Stimulated activated CD4-positive, alpha-beta T cell treated with anti-CD3 and anti-CD28 coated beads, Interleukin-1b, Interleukin-23, amount 100 ng/mL, for 24 hours (primary cell): ENCODE data around the gene ATP8A1.
"Not testable (repeated sequence)": the region's sequence is repeated elsewhere in the genome, so short reads cannot be mapped to it uniquely, and the experiment has no call there.

ENCODE experiments used
- DNase-seq, 4 experiments: peaks; one replicate each; pipeline ENCODE4 v3.0.0-alpha.2; 2020; ENCODE audit warnings: low read depth in 4 of 4, low spot score in 1 of 4

The ATP8A1 gene

DNA sequence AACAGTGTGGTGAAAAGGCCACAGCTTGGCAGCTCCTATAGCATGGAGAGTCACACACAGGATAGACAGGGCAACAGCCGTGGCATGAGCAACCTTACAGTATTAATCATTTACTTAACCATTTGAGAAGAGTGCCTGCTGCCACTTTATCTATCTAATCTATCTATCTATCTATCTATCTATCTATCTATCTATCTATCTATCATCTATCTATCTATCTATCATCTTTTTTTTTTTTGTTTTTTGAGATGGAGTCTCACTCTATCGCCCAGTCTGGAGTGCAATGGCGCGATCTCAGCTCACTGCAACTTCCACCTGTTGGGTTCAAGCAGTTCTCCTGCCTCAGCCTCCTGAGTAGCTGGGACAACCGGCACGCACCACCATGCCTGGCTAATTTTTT is 284.6 kb downstream of the ATP8A1 start:
- DNase-seq: not testable (repeated sequence)

GRCh38 chr4:42371305-42372252 is 285.3 kb downstream of the ATP8A1 start:
- no peak for DNase-seq

DNA sequence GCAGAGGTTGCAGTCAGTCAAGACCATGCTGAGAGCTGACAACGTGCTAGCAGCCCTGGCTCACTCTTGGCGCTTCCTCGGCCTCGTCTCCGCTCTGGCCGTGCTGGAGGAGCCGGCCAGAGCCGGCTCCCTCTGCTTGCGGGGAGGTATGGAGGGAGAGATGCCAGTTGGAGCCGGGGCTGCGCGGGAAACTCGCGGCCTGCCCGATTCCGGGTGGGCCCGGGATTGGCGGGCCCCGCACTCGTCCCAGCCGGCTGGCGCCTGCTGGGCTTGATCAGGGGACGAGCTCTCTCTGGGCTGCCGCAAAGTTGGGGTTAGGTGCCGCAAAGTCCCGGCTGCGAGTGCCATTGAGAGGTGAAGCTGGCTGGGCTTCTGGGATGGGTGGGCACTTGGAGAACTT is 287.4 kb downstream of the ATP8A1 start:
- DNase-seq: no peak

- no peak for DNase-seq
These were observed 289.9 kb downstream of the ATP8A1 start for GRCh38 chr4:42366959-42367358.

- no peak for DNase-seq
These were observed 292.4 kb downstream of the ATP8A1 start for GRCh38 chr4:42364266-42365053.

DNA sequence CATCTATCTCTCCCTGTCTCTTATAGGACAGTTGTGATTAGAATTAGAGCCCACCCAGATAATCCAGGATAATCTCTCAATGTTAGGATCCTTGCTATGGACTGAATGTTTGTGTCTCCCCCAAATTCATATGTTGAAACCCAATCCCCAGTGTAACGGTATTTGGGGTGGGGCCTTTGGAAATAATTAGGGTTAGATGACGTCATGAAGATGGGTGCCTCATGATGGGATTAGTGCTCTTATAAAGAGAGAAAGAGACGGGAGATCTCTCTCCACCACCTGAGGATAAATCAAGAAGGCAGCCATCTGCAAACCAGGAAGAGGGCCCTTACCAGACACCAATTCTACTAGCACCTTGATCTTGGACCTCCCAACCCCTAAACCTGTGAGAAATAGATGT is 293.3 kb downstream of the ATP8A1 start:
- no peak for DNase-seq

DNA sequence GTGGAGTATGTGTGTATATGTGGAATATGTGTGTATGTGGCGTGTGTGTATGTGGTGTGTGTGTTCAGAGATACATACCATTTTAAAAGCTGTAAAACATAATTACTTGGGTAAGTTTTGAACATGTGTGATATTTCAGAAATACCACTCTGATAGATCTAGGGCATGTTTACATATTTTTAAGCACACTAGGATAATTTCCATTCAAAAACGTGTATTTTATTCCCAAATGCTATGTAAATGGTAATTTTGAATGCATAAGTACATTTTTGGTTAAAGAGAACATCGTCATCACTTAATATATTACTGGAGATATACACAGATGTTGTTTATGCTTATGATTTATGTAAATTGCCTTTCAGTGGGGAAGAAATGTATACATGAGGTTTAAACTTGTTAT is 294.3 kb downstream of the ATP8A1 start:
- DNase-seq: no peak

- no peak for DNase-seq
These were observed 295.4 kb downstream of the ATP8A1 start for GRCh38 chr4:42361456-42361855.

- DNase-seq: no peak
These were observed 296.6 kb downstream of the ATP8A1 start for GRCh38 chr4:42360256-42360669.

GRCh38 chr4:42359711-42360110 is 297.2 kb downstream of the ATP8A1 start:
- DNase-seq: no peak
